GM20000 (cell line): Measurements from ENCODE around the gene OR2T34.

Experiments used
- DNase-seq: peaks from one replicate; pipeline ENCODE4 v3.0.0; 2012; ENCODE audit warnings: low spot score
- TF ChIP-seq, protein P1 (sequence below): IDR thresholded peaks from 2 replicates; pipeline ENCODE4 v1.5.1; 2012; ENCODE audit warnings: mild to moderate bottlenecking, control low read depth; ENCODE audit errors: extremely low read depth, missing control alignments

The OR2T34 gene

DNA sequence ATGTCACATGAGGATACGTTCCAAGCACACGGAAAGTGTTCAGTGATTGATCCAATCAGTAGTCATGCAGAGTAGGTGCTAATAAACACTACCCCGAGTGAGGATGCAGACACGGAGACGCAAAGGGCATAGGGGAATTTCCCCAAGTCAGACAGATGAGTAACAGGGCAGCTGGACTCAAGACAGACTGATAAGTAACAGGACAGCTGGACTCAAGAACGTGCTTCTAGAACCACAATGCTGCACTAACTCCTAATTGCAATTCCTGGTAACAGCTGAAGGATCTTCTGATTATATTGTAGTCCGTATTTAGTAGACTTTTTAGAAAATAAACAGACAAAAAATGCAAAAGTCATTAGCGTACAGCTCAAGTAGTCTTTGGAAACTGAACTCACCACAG lies 24.8 kb upstream of the OR2T34 start:
- no peak for DNase-seq
- TF ChIP-seq, protein P1, sequence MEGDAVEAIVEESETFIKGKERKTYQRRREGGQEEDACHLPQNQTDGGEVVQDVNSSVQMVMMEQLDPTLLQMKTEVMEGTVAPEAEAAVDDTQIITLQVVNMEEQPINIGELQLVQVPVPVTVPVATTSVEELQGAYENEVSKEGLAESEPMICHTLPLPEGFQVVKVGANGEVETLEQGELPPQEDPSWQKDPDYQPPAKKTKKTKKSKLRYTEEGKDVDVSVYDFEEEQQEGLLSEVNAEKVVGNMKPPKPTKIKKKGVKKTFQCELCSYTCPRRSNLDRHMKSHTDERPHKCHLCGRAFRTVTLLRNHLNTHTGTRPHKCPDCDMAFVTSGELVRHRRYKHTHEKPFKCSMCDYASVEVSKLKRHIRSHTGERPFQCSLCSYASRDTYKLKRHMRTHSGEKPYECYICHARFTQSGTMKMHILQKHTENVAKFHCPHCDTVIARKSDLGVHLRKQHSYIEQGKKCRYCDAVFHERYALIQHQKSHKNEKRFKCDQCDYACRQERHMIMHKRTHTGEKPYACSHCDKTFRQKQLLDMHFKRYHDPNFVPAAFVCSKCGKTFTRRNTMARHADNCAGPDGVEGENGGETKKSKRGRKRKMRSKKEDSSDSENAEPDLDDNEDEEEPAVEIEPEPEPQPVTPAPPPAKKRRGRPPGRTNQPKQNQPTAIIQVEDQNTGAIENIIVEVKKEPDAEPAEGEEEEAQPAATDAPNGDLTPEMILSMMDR, result no peak

DNA sequence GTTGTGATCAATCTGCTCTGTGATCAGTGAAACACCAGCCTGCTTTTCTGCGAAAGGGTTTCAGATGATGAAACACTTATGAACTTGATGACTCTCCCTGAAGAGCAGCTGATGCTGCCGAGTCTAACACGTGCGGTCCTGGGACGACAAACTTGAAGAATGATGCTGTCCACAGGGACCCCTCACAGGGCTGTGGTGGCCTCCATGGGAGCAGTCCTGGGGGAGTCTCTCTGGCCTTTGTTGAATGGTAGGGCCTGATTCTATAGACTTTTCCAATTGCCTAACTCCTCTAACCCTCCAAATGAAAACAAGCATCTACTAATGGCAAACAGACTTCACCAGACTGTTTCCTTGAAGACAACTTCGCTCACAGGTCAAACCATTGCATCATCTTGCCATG lies 23.0 kb upstream of the OR2T34 start, which contains the start of gene OR2T10:
Gene OR2T10 (minus strand): TSS at position 112 of the 400 bp plus-strand sequence. CDS start 3,932 bp downstream, outside the sequence.
- DNase-seq, result no peak
- TF ChIP-seq, protein P1, result no peak

DNA sequence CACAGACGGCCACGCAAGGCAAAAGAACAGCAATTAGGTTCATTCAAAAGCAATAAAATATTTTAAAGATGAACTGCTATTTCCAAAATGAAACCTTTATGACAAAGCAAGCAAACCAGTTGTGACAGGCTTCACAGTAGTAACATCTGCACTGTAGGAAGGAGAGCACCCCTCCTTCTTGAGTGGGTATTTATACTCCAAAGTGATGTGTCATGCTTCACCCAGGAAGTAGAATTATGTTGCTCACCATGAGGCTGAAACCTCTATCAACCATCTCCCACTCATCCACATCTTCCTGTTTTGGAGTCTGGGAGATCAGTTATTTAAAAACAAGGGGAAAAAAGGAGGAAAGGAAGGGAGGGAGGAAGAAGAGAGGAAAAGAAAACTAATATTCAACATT lies 22.1 kb upstream of the OR2T34 start:
- TF ChIP-seq, protein P1, result no peak
- DNase-seq, result no peak

DNA sequence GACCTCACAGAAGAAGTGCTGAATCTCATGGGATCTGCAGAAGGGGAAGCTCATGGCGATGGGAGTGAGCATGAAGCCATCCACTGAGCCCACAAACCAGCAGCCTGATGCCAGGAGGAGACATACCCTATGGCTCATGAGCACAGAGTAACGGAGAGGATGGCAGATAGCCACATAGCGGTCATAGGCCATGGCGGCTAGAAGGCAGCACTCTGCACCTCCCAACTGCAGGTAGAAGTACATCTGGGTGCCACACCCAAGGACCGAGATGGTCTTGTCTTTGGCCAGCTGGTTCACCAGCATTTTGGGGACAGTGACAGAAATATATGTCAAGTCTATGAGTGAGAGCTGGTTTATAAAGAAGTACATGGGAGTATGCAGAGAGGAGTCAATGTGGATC lies 18.7 kb upstream of the OR2T34 start:
- no peak for DNase-seq
- TF ChIP-seq, protein P1, result no peak

DNA sequence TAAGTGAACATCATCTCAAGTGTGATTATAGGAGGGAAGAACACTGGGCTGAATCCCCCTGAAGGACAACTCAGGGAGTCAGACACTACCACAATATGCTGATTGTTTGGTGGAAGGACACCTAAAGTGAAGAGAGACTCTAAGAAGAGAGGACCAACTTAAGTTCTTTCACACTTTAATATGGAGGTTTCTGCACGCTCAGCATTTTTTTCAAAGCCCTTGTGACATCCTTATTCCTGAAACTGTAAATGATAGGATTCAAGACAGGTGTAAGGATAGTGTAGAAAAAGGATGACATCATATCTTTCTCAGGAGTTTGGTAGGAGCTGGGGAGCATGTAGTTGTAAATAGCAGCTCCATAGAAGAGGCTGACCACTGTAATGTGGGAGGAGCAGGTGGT lies 18.1 kb upstream of the OR2T34 start:
- TF ChIP-seq, protein P1, result no peak

DNA sequence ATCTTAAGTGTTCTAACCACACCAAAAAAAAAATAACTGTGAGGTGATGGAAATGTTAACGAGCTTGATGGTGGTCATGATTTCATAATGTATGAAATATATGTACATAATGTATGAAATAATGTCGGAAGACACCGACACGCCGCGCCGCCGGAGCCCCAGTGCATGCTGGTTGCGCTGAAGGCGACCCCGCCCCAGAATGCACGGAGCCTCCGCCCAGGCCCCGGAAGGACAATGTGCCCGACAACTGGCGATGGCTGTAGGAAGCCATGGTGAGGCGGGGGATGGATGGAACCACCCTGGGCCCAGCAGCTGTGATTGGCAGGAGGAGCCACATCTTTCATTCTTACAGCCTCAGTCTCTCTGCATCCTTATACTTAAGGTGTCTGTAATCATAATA lies 15.5 kb upstream of the OR2T34 start:
- TF ChIP-seq, protein P1, result no peak
- DNase-seq, result no peak

More for the DNA sequence above, 18.1 kb upstream of the OR2T34 start:
- no peak for DNase-seq

DNA sequence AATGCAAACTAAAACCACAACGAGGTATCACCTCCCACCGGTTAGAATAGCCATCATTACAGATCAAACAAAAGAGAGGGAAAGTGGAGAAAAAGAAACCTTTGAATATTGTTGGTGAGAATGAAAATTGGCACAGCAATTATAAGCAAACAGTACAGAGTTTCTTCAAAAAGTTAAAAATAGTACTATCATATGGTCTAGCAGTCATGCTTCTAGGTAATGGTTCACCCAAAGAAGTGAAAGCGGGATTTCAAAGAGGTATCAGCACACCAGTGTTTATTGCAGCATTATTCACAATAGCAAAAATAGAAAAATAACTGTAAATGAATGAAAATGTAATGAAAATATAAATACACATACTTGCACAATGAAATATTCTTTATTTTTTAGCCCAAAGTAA lies 14.8 kb upstream of the OR2T34 start:
- TF ChIP-seq, protein P1, result no peak
- no peak for DNase-seq

DNA sequence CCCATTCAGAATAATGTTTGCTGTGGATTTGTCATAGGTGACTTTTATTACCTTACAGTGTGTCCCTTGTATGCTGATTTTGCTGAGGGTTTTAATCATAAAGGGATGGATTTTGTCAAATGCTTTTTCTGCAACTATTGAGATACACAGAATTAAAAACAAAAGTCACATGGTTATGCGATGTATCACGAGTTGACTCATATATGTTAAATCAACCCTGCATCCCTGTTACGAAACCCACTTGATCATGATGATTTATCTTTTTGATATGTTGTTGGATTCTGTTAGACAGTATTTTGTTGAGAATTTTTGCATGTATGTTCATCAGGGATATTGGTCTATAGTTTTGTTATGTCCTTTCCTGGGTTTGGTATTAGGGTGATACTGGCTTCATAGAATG lies 10.7 kb upstream of the OR2T34 start:
- TF ChIP-seq, protein P1, result no peak
- no peak for DNase-seq
